ENCODE measurements around the gene HACE1.
"Not testable (repeated sequence)": the region's sequence is repeated elsewhere in the genome, so short reads cannot be mapped to it uniquely, and the experiment has no call there.

HACE1 gene, protein sequence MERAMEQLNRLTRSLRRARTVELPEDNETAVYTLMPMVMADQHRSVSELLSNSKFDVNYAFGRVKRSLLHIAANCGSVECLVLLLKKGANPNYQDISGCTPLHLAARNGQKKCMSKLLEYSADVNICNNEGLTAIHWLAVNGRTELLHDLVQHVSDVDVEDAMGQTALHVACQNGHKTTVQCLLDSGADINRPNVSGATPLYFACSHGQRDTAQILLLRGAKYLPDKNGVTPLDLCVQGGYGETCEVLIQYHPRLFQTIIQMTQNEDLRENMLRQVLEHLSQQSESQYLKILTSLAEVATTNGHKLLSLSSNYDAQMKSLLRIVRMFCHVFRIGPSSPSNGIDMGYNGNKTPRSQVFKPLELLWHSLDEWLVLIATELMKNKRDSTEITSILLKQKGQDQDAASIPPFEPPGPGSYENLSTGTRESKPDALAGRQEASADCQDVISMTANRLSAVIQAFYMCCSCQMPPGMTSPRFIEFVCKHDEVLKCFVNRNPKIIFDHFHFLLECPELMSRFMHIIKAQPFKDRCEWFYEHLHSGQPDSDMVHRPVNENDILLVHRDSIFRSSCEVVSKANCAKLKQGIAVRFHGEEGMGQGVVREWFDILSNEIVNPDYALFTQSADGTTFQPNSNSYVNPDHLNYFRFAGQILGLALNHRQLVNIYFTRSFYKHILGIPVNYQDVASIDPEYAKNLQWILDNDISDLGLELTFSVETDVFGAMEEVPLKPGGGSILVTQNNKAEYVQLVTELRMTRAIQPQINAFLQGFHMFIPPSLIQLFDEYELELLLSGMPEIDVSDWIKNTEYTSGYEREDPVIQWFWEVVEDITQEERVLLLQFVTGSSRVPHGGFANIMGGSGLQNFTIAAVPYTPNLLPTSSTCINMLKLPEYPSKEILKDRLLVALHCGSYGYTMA

DNA sequence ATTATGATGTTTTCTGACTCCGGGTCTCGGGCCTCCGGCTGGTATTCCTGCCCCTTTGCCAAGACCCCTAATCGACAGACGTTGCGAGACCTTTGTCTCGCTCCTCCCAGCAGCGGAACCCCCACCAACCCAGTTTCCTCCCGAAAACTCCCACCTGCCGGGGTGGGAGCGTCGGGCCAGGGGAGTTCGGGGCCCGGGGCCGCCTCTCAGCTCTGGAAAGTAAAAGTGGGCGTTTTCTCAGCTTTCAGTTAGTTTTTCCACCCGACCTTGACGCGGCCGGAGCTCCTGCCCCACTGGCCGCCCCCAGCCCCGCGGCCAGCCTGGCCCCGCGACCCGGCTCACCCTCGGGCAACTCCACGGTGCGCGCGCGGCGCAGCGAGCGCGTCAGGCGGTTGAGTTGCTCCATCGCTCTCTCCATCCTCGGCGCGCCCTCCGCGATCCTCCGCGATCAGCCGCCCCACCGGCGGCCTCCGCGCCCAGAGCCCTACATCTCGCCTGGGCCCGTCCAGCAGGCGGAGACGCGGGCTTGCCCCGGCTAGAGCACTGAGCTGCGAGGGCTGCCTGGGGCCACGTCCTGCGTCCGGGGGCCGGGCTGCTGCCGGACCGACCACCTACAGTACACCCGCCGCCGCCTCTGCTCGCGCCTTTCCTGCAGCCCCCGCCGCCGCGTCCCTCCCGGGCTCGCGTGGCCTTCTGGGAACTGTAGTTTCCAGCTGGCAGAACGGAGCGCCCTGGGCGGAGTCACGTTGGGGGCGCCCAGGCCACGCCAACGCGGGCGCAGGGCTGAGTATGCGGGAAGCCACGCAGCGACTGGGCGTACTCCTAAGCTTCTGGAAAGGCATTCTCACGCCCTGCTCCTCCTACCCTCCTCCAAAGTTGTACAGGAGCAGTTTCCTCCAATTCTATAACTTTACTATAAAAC is at the start of gene HACE1:
HACE1 (minus strand) TSS at position 695 of the 922 bp plus-strand sequence; CDS start at position 418, 277 bp downstream.
- TF ChIP-seq, protein P1, sequence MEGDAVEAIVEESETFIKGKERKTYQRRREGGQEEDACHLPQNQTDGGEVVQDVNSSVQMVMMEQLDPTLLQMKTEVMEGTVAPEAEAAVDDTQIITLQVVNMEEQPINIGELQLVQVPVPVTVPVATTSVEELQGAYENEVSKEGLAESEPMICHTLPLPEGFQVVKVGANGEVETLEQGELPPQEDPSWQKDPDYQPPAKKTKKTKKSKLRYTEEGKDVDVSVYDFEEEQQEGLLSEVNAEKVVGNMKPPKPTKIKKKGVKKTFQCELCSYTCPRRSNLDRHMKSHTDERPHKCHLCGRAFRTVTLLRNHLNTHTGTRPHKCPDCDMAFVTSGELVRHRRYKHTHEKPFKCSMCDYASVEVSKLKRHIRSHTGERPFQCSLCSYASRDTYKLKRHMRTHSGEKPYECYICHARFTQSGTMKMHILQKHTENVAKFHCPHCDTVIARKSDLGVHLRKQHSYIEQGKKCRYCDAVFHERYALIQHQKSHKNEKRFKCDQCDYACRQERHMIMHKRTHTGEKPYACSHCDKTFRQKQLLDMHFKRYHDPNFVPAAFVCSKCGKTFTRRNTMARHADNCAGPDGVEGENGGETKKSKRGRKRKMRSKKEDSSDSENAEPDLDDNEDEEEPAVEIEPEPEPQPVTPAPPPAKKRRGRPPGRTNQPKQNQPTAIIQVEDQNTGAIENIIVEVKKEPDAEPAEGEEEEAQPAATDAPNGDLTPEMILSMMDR (IDR thresholded peaks at IDR 0.05; ENCODE audit: low read depth, low read length, missing control alignments): no peak
- H3K4me3 ChIP-seq (ENCODE audit: low read depth, low read length): peak within 1 kb of the TSS; percentile 95
- in situ Hi-C loops (cut with HindIII; ENCODE audit: low sequenced_read_pairs): no loop called here
- DNase-seq (ENCODE audit: low read depth): peak; percentile 55

DNA sequence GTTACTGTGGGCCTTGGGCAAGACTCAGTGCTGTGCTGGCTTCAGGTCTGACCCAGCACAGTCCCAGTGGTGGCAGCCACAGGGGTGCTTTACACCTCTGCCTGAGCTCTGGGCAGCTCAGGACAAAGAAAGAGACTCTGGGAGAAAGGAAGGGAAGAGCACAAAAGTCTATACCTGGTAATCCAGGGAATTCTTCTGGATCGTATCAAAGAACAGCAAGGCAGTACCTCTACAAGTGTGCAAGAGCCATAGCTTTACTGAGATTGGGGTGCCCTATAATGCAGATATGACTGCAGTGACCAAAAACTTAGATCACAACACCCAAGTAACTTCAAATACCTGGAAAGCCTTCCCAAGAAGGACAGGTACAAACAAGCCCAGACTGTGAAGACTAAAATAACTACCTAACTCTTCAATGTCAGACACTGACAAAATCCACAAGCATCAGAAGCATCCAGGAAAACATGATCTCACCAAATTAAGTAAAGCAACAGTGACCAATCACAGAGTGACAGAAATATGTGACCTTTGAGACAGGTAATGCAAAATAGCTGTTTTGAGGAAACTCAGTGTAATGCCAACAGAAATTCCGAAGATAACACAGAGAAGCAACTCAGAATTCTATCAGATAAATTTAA is 49.3 kb upstream of the HACE1 start:
- TF ChIP-seq, protein P1 (IDR thresholded peaks at IDR 0.05; ENCODE audit: low read depth, low read length, missing control alignments): no peak
- in situ Hi-C loops (cut with HindIII; ENCODE audit: low sequenced_read_pairs): no loop called here
- H3K4me3 ChIP-seq (ENCODE audit: low read depth, low read length): no peak overlapping the region
- no peak for DNase-seq (ENCODE audit: low read depth)

DNA sequence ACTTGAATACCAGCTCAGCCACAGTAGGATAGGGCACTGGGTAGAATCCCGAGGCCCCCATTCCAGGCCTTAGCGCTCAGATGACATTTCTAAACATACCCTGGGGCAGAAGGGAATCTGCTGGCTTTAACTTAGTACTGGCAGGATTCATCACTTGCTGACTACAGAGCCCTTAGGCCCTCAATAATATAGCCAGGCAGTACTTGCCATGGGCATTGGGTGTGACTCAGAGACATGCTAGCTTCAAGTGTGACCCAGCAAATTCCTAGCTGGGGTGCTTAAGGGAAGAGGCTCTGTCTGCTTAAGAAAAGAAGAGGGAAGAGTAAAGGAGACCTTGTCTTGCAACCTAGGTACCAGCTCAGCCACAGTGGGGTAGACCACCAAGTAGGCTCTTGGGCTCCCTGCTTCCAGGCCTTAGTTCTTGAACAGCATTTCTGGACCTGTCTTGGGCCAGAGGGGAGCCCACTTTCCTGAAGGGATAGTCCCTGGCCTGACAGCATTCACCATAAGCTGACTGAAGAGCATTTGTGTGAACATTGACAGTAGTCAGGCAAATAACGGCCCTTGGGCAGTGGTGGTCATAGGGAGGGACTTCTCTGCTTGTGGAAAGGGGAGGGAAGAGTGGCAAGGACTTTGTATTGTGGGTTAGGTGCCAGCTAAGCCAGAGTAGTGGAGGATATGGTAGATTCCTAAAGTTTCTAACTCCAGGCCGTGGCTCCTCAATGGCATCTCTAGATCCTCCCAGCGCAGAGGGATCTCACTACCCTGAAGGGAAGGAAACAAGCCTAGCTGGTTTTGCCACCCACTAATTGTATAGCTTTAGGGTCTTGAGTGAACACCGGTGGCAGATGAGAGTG is 48.5 kb upstream of the HACE1 start:
- H3K4me3 ChIP-seq (ENCODE audit: low read depth, low read length): no peak overlapping the region
- TF ChIP-seq, protein P1 (IDR thresholded peaks at IDR 0.05; ENCODE audit: low read depth, low read length, missing control alignments): no peak
- DNase-seq (ENCODE audit: low read depth): no peak
- in situ Hi-C loops (cut with HindIII; ENCODE audit: low sequenced_read_pairs): no loop called here

DNA sequence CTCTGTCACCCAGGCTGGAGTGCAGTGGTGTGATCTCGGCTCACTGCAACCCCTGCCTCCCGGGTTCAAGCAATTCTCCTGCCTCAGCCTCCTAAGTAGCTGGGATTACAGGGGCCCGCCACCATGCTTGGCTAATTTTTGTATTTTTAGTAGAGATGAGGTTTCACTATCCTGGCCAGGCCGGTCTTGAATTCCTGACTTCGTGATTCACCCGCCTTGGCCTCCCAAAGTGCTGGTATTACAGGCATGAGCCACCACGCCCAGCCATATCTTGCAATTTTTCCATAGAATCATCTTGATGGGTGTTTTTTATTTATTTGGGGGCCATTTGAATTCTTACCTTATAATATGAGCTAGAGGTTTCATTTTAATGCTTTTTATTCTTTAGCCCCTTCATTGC is 39.2 kb upstream of the HACE1 start:
- DNase-seq (ENCODE audit: low read depth); H3K4me3 ChIP-seq (ENCODE audit: low read depth, low read length); in situ Hi-C loops (cut with HindIII; ENCODE audit: low sequenced_read_pairs): not testable (repeated sequence)

DNA sequence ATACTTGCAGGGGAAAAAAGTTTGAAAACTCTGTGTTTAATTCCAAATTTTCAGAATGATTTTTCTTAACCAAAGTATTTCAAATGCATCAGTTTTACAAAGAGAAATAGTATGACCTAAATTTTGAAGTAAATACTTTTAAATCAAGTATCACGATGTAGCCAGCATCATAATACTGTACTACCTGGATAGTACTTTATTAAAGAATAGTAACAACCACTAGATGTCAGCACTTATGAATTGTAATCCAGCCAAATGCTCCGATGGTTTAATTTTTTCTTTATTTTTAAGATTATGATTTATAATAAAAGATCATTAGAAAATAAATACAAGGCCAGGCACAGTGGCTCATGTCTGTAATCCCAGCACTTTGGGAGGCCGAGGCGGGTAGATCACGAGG is 37.2 kb upstream of the HACE1 start:
- H3K4me3 ChIP-seq (ENCODE audit: low read depth, low read length): no peak overlapping the region
- DNase-seq (ENCODE audit: low read depth): no peak
- TF ChIP-seq, protein P1 (IDR thresholded peaks at IDR 0.05; ENCODE audit: low read depth, low read length, missing control alignments): no peak
- in situ Hi-C loops (cut with HindIII; ENCODE audit: low sequenced_read_pairs): no loop called here

DNA sequence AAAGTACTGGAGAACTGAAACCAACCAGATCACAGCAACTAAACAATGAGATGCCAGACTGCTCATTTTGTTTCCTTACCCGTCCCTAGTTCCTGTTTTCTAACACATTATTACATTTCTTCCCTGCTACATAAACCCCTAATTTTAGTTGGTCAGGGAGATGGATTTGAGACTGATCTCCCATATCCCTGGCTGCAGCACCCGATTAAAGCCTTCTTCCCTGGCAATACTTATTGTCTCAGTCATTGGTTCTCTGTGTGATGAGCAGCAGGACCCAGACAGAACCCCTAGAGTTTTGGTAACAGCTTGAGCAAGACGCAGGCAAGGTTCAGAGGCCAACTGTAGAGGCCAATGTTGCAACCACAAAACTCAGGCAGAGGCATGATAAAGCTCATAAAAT is 28.3 kb upstream of the HACE1 start:
- TF ChIP-seq, protein P1 (IDR thresholded peaks at IDR 0.05; ENCODE audit: low read depth, low read length, missing control alignments): no peak
- in situ Hi-C loops (cut with HindIII; ENCODE audit: low sequenced_read_pairs): no loop called here
- no peak overlapping the region for H3K4me3 ChIP-seq (ENCODE audit: low read depth, low read length)
- DNase-seq (ENCODE audit: low read depth): no peak
